GM13976 (cell line): ENCODE results near the gene ST6GALNAC6.
"Not testable (repeated sequence)": the region's sequence is repeated elsewhere in the genome, so short reads cannot be mapped to it uniquely, and the experiment has no call there.

ENCODE experiments used
- DNase-seq: peaks from one replicate; pipeline ENCODE4 v3.0.0; 2012; ENCODE audit warnings: low spot score
- CTCF ChIP-seq: IDR thresholded peaks from 2 replicates; pipeline ENCODE4 v1.5.1; 2012; ENCODE audit warnings: borderline replicate concordance, mild to moderate bottlenecking; ENCODE audit not compliant: insufficient read depth; ENCODE audit errors: extremely low read depth, missing control alignments, control extremely low read depth
- in situ Hi-C: fragments of 300-500 bp; cut with MboI; formaldehyde crosslinking; loops from one replicate; pipeline ENCODE4 v1.12.0; 2022; ENCODE audit warnings: low sequenced_read_pairs, mixed read lengths, inconsistent platforms; ENCODE audit not compliant: unreplicated experiment

ST6GALNAC6 gene

GRCh38 chr9:127844821-127845359, 54.5 kb downstream of the ST6GALNAC6 start:
- in situ Hi-C loops, result no loop called here
- no peak for TF ChIP-seq CTCF
- DNase-seq, result no peak

GRCh38 chr9:127841087-127841835, 58.1 kb downstream of the ST6GALNAC6 start:
- in situ Hi-C loops, result no loop called here
- no peak for TF ChIP-seq CTCF
- DNase-seq, result no peak

GRCh38 chr9:127838375-127839078, 60.9 kb downstream of the ST6GALNAC6 start:
- in situ Hi-C loops, result no loop called here
- DNase-seq, result no peak
- TF ChIP-seq CTCF, result no peak

GRCh38 chr9:127837346-127837745, 62.1 kb downstream of the ST6GALNAC6 start:
- no peak for TF ChIP-seq CTCF
- DNase-seq, result no peak
- in situ Hi-C loops, result no loop called here

GRCh38 chr9:127836561-127836960, 62.8 kb downstream of the ST6GALNAC6 start:
- DNase-seq, in situ Hi-C loops: not testable (repeated sequence)

- in situ Hi-C loops, result no loop called here
- no peak for DNase-seq
- no peak for TF ChIP-seq CTCF
Observed at GRCh38 chr9:127835991-127836516, 63.3 kb downstream of the ST6GALNAC6 start.
